Dendritic cell treated with granulocyte-macrophage colony-stimulating factor and Interleukin-4, amounts not matched to agents 40 ng/mL and 50 ng/mL, for 4 days (primary cell): ENCODE data around the gene CA10.

Experiments used
- H3K27ac Mint-ChIP-seq: one replicate; pipeline ENCODE4 v1.8.0; 2022; ENCODE audit warnings: mild to moderate bottlenecking, mixed read lengths
- H3K27me3 Mint-ChIP-seq: one replicate; pipeline ENCODE4 v1.8.0; 2022; ENCODE audit warnings: mild to moderate bottlenecking, mixed read lengths
- H3K36me3 Mint-ChIP-seq: one replicate; pipeline ENCODE4 v1.8.0; 2022; ENCODE audit warnings: low read depth, mixed read lengths
- H3K4me1 Mint-ChIP-seq: one replicate; pipeline ENCODE4 v1.8.0; 2022; ENCODE audit warnings: low read depth, mixed read lengths
- H3K4me3 Mint-ChIP-seq: one replicate; pipeline ENCODE4 v1.8.0; 2022; ENCODE audit warnings: mild to moderate bottlenecking, moderate library complexity, mixed read lengths
- H3K9me3 Mint-ChIP-seq: one replicate; pipeline ENCODE4 v1.8.0; 2022; ENCODE audit warnings: mixed read lengths
- intact Hi-C: fragments of 100-400 bp; cut with micrococcal nuclease; formaldehyde crosslinking; loops from one replicate; pipeline ENCODE4 v1.15.0; 2022

The CA10 gene

DNA sequence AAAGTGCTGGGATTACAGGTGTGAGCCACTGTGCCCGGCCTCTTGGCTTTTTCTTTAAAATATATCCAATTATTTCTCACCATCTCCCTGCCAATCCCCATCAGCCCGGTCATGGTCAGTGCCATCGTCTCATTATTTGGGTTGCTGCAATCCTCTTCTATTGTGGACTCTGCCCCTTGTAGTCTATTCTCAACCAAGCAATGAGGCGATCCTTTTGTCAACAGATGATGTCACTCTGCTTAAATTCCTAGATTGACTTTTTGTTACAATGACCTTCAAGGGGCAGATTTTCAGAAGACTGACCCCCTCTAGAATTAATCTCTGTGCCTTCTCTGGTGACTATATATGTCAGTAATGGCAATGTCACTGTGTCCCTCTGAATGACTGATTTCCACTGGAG lies 513.5 kb downstream of the CA10 start:
- H3K36me3 Mint-ChIP-seq, result no peaks in the 10 kb centered on the region
- H3K9me3 Mint-ChIP-seq, result no peaks in the 10 kb centered on the region
- peaks cover 10% of the 10 kb centered on the region for H3K27me3 Mint-ChIP-seq
- intact Hi-C loops, result no loop called here
- H3K27ac Mint-ChIP-seq, result no peak overlapping the region
- H3K4me1 Mint-ChIP-seq, result no peaks in the 10 kb centered on the region
- H3K4me3 Mint-ChIP-seq, result no peak overlapping the region

DNA sequence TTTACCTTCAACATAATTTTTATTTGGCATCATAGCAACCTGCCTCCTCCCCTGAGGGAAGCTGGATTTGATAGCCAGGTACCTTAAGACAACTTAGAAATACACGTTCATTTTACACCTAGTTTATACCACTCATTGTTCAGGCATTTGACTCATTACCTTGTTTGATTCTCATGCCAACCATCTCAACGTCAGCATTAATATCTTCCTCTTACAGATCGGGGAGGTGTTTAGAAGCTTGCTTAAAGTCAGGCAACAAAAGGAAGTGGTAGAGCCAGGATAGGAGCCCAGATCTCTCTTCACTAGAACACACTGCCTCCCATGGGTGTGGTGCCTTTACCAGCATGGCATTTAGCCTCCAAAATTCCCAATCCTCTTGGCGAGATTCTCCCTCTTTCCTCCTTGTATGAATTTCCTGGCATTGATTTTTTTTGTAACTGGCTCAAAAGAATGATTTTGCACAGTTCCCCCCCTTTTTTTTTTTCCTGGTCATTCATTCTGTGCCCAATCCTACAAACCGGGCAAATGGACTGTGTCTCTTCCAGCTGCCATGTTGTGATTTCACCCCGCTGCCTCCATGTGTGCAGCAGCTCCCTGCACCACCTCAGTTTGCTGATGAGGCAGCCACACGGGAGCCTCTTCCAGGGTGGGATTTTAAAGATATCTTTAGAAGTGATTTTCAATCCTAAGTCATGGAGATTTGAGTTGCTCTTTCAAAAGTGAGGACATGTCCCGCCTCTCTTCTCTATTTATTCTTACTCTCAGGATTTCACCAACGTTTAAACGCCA lies 514.6 kb downstream of the CA10 start:
- Mint-ChIP-seq H3K27me3 (peaks cover 10% of the 10 kb centered on the region), H3K36me3 (no peaks in the 10 kb centered on the region), H3K27ac (no peak overlapping the region), H3K9me3 (no peaks in the 10 kb centered on the region), H3K4me1 (no peaks in the 10 kb centered on the region), H3K4me3 (no peak overlapping the region)
- intact Hi-C loops, result no loop called here

DNA sequence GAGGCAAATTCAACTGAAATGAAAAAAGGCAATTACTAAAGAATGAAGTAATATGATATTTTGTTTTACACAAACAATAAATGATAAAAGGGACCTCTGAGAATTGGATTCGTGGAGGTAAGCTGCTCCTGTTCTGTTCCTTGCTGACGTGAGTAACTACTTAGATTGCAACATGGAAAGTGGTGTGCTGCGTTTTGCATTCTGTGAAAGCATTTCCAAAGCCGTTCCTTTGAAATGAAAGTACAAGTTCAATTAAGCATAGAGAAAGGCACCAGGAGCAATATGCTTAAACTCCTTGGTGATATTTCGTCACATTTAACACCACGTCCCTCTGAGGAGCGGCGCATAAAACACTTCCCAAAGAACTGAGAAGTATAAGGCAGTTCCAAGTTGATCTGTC lies 516.5 kb downstream of the CA10 start:
- Mint-ChIP-seq H3K27me3 (peaks cover 7% of the 10 kb centered on the region), H3K36me3 (no peaks in the 10 kb centered on the region), H3K4me3 (no peak overlapping the region), H3K27ac (no peak overlapping the region), H3K4me1 (no peaks in the 10 kb centered on the region), H3K9me3 (no peaks in the 10 kb centered on the region)
- intact Hi-C loops, result no loop called here

DNA sequence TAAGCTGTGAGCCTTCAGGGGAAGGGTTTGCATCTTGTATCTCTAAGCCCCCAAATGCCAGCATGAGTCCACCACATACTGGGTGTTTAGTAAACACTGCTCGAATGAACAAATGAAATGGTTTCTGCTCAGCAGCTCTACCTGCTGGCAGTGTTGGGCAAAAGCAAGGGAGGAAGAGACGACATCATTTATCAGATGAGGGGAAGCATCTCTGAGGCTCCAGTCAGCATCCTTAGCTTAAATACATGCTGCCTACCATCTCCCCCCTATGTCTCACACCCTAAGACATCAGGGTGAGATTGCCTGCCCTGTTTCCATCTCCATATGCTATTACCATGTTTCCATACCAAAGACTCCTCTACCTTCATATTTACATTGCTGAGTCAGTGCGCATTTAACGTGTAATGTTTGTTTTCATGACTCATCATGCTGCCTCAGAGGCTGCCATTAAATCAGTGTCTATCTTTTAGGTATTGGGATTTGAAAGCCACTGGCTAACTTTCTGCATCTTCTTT lies 518.3 kb downstream of the CA10 start:
- Mint-ChIP-seq H3K9me3 (no peaks in the 10 kb centered on the region), H3K4me3 (no peak overlapping the region), H3K27me3 (peaks cover 7% of the 10 kb centered on the region), H3K4me1 (no peaks in the 10 kb centered on the region), H3K36me3 (no peaks in the 10 kb centered on the region), H3K27ac (no peak overlapping the region)
- intact Hi-C loops, result loop anchor here (2.0 kb wide), 1 partner anchor 267 kb away; no protein-coding TSS in a partner anchor

DNA sequence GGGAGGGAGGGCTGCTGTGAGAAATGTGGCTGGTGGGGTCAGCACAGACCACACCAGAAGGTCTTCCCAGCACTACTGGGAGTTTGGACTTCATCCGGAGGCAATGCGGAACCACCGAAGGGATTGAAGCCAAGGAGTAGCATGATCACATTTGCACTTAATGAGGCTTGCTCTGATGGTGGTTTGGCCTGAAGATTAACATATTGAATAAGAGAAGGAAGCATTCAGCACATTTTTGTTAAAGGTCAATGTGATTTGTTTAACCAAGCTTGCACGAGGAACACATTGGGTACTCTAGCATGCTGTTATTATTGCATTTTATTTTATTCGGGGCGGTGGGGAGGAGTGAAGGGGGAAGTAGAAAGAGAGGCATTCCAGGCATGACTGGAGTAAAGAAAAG lies 519.5 kb downstream of the CA10 start:
- H3K36me3 Mint-ChIP-seq, result no peaks in the 10 kb centered on the region
- no peak overlapping the region for H3K4me3 Mint-ChIP-seq
- peaks cover under 1% of the 10 kb centered on the region for H3K27me3 Mint-ChIP-seq
- H3K9me3 Mint-ChIP-seq, result no peaks in the 10 kb centered on the region
- H3K4me1 Mint-ChIP-seq, result no peaks in the 10 kb centered on the region
- no peak overlapping the region for H3K27ac Mint-ChIP-seq
- intact Hi-C loops, result no loop called here

DNA sequence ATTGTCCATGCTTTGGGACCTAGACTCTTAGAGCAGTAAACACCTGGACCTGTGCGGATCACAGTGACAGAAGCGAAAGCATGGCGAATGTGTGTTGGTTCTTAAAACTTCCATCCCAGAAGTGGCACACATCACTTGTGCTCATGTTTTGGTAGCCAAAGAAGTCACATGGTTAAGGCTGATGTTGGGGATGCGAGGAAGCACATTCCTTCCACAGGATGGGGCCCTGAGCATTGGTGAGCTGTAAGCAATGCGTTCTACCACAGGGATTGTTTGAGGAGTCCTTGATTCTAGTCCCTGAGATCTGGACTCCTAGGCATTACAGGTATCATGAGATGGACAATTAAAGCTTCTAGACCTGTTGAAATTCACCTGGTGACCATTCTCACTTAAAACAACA lies 522.2 kb downstream of the CA10 start:
- intact Hi-C loops, result no loop called here
- H3K27ac Mint-ChIP-seq, result no peak overlapping the region
- H3K4me3 Mint-ChIP-seq, result no peak overlapping the region
- no peaks in the 10 kb centered on the region for H3K36me3 Mint-ChIP-seq
- no peaks in the 10 kb centered on the region for H3K4me1 Mint-ChIP-seq
- no peaks in the 10 kb centered on the region for H3K9me3 Mint-ChIP-seq
- no peaks in the 10 kb centered on the region for H3K27me3 Mint-ChIP-seq

DNA sequence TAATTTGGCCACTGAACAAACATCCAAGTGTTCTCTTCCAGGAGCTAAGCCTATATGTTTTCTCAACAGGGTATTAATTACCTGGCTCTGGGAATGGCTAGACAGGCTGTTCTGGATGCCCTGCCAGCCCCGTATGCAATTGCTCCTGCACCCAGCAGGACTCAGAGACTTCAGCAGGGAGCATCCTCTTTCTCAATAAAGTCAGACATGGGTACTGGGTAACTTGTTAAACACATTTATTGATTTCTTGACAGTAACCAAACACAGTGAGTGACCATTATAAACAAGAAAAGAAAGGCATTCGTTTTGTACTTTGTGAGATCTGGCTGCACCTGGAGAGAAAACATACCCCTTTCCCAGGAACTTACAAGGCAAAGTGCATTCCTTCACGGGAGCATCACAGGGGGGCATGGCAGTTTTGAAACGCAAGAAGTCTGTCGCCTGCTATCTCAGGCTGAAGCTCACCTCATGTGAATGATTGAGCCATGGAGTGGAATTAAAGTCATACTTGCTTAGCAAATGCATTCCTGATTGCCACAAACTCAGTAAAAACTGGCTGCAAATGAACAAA lies 528.3 kb downstream of the CA10 start:
- Mint-ChIP-seq H3K9me3 (no peaks in the 10 kb centered on the region), H3K36me3 (no peaks in the 10 kb centered on the region), H3K27ac (no peak overlapping the region), H3K4me1 (no peaks in the 10 kb centered on the region), H3K27me3 (no peaks in the 10 kb centered on the region), H3K4me3 (no peak overlapping the region)
- intact Hi-C loops, result no loop called here

DNA sequence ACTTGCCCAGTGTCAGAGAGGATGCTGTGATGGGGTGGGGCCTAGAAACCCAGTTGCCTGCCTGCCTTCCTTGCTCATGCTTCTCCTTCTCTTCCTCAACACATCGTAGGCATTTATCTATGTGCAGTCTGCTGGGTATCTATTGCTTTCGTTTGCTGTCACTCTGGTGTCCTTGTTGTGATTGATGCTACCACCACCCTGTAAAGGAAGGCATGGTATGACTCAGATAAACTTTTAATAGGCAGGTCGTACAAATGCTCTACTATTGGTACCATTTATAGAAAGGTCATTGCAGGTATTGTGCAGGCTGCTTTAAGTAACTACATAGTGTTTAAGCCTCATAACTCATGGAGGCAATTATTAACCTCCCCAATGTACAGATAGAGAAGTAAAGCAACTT lies 529.3 kb downstream of the CA10 start:
- intact Hi-C loops, result no loop called here
- Mint-ChIP-seq H3K27me3 (no peaks in the 10 kb centered on the region), H3K4me1 (no peaks in the 10 kb centered on the region), H3K27ac (no peak overlapping the region), H3K9me3 (no peaks in the 10 kb centered on the region), H3K4me3 (no peak overlapping the region), H3K36me3 (no peaks in the 10 kb centered on the region)

DNA sequence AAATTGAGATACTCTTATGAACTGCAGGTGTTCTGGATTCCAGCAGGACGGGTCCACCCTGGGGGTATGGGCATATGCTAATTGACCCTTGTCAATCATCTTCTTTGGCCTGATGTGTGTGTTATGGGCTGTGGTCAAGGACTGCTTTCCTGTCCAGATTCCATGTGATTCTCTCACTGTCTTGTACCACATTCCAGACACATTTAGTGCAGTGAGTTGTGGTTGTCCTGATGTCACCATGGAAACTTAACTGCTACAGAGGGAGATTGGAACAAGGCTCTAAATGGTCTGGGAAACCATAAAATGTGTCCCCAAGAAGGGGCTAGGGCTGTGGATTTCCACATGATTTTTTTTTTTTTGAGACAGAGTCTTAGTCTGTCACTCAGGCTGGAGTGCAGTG lies 530.7 kb downstream of the CA10 start:
- Mint-ChIP-seq H3K27ac (no peak overlapping the region), H3K27me3 (no peaks in the 10 kb centered on the region), H3K4me3 (no peak overlapping the region), H3K36me3 (no peaks in the 10 kb centered on the region), H3K9me3 (no peaks in the 10 kb centered on the region), H3K4me1 (no peaks in the 10 kb centered on the region)
- intact Hi-C loops, result no loop called here

DNA sequence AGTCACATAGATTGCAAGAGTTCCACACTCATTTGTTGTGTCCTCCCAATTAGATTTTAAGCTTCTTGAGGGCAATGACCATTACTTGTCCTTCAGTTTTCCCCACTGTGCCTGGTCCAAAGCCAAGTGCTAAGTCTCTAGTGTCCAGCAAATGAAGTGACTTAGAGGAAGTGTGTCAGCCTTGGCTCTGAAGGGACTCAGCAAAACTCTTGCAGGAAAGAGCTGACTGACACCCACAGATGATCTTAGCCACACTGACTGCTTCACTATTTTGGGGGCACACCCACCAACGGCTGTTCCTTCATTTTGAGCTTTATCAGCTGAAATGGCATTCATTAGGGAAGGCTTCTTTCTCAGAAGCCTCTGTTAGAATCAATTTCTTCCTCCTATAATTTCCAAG lies 540.0 kb downstream of the CA10 start:
- no peaks in the 10 kb centered on the region for H3K9me3 Mint-ChIP-seq
- H3K27me3 Mint-ChIP-seq, result peaks cover 6% of the 10 kb centered on the region
- no peak overlapping the region for H3K27ac Mint-ChIP-seq
- no peak overlapping the region for H3K4me3 Mint-ChIP-seq
- no peaks in the 10 kb centered on the region for H3K4me1 Mint-ChIP-seq
- no peaks in the 10 kb centered on the region for H3K36me3 Mint-ChIP-seq
- intact Hi-C loops, result no loop called here

DNA sequence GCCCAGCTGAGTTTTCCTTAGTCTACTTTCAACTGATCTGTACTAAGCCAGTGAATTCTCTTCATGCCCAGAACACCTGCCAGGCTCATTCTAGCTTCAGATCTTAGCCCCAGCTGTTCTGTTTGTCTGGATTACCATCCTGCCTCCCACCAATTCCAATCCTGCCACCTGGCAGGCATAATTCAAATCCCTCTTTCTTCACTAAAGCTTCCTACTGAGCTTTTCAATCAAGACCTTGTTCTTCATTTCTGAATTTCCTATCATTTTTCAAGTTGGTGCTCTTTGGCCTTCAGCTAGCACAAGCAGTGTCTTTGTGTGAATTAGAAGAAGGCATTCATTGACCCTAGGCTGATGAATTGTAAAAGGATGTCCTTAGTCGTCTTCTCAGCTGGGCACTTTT lies 540.5 kb downstream of the CA10 start:
- Mint-ChIP-seq H3K27ac (no peak overlapping the region), H3K9me3 (no peaks in the 10 kb centered on the region), H3K4me1 (no peaks in the 10 kb centered on the region), H3K36me3 (no peaks in the 10 kb centered on the region), H3K4me3 (no peak overlapping the region), H3K27me3 (peaks cover 6% of the 10 kb centered on the region)
- intact Hi-C loops, result no loop called here

DNA sequence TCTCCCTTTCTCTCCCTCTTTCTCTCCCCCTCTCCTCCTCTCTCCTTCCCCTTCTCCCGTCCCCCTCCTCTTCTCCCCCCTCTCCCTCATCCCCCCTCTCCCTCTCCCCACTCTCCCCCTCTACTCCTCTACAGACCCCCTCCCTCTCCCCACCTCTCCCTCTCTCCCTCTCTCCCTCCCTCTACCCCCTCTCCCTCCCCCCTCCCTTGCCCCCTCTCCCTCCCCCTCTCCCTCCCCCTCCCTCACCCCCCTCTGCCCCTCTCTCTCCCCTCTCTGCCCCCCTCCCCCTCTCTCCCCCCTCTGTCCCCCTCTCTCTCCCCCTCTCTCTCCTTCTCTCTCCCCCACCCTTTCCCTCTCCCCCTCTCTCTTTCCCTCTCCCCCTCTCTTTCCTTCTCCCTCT lies 545.3 kb downstream of the CA10 start:
- intact Hi-C loops, result no loop called here
- H3K9me3 Mint-ChIP-seq, result no peaks in the 10 kb centered on the region
- H3K36me3 Mint-ChIP-seq, result no peaks in the 10 kb centered on the region

DNA sequence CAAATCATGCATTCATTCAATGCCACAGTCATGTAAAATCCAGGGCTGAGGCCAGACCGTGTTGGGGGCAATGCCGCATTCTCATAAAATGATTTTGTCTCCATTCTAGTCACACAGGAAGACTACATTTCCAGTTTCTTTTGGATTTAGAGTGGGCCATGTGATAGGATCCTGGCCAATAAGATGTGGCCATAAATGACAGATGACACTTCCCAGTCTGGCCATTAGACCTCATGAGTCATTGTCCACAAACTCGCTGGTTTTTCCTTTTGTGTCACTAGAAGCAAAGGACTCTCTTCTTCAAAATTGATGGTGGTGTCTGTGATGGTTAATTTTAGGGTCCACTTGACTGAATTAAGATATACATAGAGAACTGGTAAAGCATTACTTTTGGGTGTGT lies 545.8 kb downstream of the CA10 start:
- Mint-ChIP-seq H3K27me3 (peaks cover 4% of the 10 kb centered on the region), H3K4me1 (no peaks in the 10 kb centered on the region), H3K9me3 (no peaks in the 10 kb centered on the region), H3K4me3 (no peak overlapping the region), H3K36me3 (no peaks in the 10 kb centered on the region), H3K27ac (no peak overlapping the region)
- intact Hi-C loops, result no loop called here

More for the DNA sequence above, 545.3 kb downstream of the CA10 start:
- Mint-ChIP-seq H3K27ac (no peak overlapping the region), H3K27me3 (peaks cover 5% of the 10 kb centered on the region), H3K4me1 (no peaks in the 10 kb centered on the region), H3K4me3 (no peak overlapping the region)

DNA sequence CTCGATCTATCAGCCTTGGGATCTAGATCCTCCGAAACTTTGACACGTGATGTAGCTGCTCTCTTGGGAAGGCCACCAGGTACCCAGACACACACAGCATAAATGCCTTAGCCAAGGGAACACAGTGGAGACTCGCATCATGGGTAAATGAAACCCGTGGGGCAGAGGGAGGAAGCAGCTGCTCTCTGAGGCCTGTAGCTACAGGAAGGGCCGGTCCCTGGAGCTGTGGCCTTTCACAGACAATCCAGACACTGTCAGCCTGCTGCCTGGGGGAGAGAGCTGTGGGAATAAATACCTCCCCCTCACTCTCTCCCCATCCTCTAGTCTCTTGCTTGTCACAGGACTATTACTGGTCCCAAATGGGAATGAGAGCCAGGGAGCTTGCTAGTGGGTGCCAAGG lies 546.9 kb downstream of the CA10 start:
- Mint-ChIP-seq H3K36me3 (no peaks in the 10 kb centered on the region), H3K27me3 (peaks cover 4% of the 10 kb centered on the region), H3K4me1 (no peaks in the 10 kb centered on the region), H3K9me3 (no peaks in the 10 kb centered on the region), H3K27ac (no peak overlapping the region), H3K4me3 (no peak overlapping the region)
- intact Hi-C loops, result no loop called here

DNA sequence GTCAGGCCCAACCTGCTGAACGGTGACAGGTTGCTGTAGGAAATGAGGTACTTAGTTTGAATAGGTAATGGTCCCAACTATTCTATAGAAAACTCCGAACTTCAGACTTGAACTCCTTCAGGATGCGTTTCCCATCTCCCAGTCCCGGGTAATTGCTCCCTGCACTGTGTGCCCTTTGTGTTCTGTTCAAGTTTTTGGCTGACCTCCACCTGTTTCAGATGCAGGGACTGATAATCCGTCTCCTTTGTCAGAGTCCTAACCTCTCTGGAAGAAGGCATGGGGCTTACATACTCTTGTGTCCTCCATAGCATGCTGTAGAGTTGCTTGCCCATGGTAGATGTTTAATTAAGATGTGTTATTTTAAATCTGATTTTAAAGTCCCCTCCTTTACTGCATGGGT lies 547.7 kb downstream of the CA10 start:
- intact Hi-C loops, result no loop called here
- Mint-ChIP-seq H3K36me3 (no peaks in the 10 kb centered on the region), H3K27me3 (peaks cover 4% of the 10 kb centered on the region), H3K4me1 (no peaks in the 10 kb centered on the region), H3K9me3 (no peaks in the 10 kb centered on the region), H3K4me3 (no peak overlapping the region), H3K27ac (no peak overlapping the region)
